Measurements from ENCODE around the gene SLC2A6.
A peak's percentile ranks its signal among the peaks of the same experiment; 100 is the strongest.

SLC2A6 gene, protein sequence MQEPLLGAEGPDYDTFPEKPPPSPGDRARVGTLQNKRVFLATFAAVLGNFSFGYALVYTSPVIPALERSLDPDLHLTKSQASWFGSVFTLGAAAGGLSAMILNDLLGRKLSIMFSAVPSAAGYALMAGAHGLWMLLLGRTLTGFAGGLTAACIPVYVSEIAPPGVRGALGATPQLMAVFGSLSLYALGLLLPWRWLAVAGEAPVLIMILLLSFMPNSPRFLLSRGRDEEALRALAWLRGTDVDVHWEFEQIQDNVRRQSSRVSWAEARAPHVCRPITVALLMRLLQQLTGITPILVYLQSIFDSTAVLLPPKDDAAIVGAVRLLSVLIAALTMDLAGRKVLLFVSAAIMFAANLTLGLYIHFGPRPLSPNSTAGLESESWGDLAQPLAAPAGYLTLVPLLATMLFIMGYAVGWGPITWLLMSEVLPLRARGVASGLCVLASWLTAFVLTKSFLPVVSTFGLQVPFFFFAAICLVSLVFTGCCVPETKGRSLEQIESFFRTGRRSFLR

GRCh38 chr9:133478851-133479711, at the start of gene SLC2A6:
Gene SLC2A6, minus strand, starts transcription at chr9:133479099. Its CDS starts 40 bp downstream, at chr9:133479059.
- peaks cover 7% of the 10 kb centered on the region for H3K36me3 Mint-ChIP-seq (ENCODE audit: low read depth)
- DNase-seq, result peak; percentile 88
- peak within 1 kb of the TSS; percentile 59 for H3K27ac Mint-ChIP-seq
- no peaks in the 10 kb centered on the region for H3K9me3 Mint-ChIP-seq
- H3K4me1 Mint-ChIP-seq (ENCODE audit: low read depth), result peaks cover 9% of the 10 kb centered on the region
- peak within 1 kb of the TSS; percentile 77 for H3K4me3 Mint-ChIP-seq
- no peaks in the 10 kb centered on the region for H3K27me3 Mint-ChIP-seq

GRCh38 chr9:133528001-133528875, 49.3 kb upstream of the SLC2A6 start:
- no peaks in the 10 kb centered on the region for H3K36me3 Mint-ChIP-seq (ENCODE audit: low read depth)
- H3K4me1 Mint-ChIP-seq (ENCODE audit: low read depth), result peaks cover 10% of the 10 kb centered on the region
- no peak for DNase-seq
- H3K27me3 Mint-ChIP-seq, result peaks cover 9% of the 10 kb centered on the region
- no peak overlapping the region for H3K27ac Mint-ChIP-seq
- no peak overlapping the region for H3K4me3 Mint-ChIP-seq
- no peaks in the 10 kb centered on the region for H3K9me3 Mint-ChIP-seq

DNA sequence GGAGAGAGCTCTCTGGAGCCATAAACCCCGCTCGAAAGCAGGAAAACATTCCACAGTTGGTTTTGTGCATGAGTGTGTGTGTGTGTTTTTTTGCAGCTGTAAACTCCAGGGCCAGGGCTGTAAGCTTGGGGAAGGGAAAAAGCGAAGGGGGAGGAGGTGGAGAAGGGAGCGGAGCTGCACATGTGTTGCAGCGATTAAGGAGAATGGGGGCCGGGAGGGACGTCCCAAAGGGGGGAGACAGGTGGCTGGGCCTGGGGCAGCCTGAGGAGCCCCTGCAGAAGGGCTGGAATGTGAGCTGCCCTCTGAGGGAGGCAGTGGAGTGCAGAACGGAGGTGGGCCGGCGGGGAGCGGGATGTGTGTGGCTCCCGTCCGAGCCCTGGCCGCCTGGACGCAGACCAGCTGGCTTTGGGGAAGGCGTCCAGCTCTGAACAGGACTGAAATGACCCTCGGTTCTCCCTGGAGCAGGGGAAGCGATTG, 48.6 kb upstream of the SLC2A6 start:
- peaks cover 4% of the 10 kb centered on the region for H3K4me1 Mint-ChIP-seq (ENCODE audit: low read depth)
- no peak overlapping the region for H3K27ac Mint-ChIP-seq
- no peak overlapping the region for H3K4me3 Mint-ChIP-seq
- no peaks in the 10 kb centered on the region for H3K36me3 Mint-ChIP-seq (ENCODE audit: low read depth)
- no peak for DNase-seq
- peaks cover 2% of the 10 kb centered on the region for H3K27me3 Mint-ChIP-seq
- H3K9me3 Mint-ChIP-seq, result no peaks in the 10 kb centered on the region

DNA sequence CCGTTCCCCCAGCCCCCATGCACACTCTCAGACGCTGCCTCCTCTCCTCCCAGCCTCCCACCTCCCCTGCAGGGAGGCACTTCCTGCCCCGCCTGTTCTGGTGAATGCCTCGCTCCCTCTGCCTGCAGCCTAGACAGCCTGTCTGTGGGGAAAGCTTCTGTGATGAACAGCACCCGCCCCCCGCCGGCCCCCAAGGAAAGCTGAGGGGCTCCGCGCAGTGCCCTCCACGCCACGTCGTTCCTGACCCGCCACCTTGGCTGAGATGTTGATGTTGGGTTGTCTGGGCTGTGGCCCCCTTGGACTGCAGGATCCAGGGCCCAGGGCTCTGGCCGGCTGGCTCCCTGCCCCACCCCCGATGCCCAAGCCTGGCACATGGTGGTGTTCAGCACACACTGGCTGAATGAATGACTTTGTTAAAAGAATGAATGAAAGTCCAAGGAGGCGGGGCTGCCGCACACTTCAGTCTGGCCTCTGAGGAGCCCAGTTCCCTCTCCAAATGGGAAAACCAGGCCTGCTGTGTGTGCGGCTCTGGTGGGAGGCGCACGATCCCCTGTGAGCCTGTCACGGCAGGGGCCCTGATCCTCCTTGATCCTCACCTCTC, 47.9 kb upstream of the SLC2A6 start:
- peaks cover 2% of the 10 kb centered on the region for H3K27me3 Mint-ChIP-seq
- H3K9me3 Mint-ChIP-seq, result no peaks in the 10 kb centered on the region
- H3K4me1 Mint-ChIP-seq (ENCODE audit: low read depth), result peaks cover 4% of the 10 kb centered on the region
- no peak for DNase-seq
- no peaks in the 10 kb centered on the region for H3K36me3 Mint-ChIP-seq (ENCODE audit: low read depth)
- H3K27ac Mint-ChIP-seq, result no peak overlapping the region
- H3K4me3 Mint-ChIP-seq, result no peak overlapping the region

DNA sequence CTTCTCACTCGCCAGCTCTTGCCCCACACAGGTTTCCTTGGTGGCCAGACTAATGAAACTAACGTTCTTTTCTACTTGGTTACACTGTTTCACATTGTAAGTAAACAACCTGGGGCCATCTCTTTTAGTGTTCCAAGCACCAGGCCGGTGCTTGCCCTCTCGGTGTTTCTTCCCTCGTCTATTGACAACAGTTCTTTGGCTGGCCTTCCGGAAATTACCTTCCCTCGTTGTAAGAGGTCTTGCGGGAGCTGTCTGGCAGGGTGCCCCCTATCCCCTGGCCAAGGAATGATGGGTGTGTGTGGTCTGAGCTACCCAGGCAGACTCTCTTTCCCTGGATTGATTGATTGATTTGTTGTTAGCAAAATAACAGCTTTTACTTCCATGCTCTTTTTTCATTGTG, 46.8 kb upstream of the SLC2A6 start:
- no peak for DNase-seq
- no peak overlapping the region for H3K27ac Mint-ChIP-seq
- H3K36me3 Mint-ChIP-seq (ENCODE audit: low read depth), result no peaks in the 10 kb centered on the region
- H3K27me3 Mint-ChIP-seq, result peaks cover 2% of the 10 kb centered on the region
- peaks cover 4% of the 10 kb centered on the region for H3K4me1 Mint-ChIP-seq (ENCODE audit: low read depth)
- H3K9me3 Mint-ChIP-seq, result no peaks in the 10 kb centered on the region
- no peak overlapping the region for H3K4me3 Mint-ChIP-seq

DNA sequence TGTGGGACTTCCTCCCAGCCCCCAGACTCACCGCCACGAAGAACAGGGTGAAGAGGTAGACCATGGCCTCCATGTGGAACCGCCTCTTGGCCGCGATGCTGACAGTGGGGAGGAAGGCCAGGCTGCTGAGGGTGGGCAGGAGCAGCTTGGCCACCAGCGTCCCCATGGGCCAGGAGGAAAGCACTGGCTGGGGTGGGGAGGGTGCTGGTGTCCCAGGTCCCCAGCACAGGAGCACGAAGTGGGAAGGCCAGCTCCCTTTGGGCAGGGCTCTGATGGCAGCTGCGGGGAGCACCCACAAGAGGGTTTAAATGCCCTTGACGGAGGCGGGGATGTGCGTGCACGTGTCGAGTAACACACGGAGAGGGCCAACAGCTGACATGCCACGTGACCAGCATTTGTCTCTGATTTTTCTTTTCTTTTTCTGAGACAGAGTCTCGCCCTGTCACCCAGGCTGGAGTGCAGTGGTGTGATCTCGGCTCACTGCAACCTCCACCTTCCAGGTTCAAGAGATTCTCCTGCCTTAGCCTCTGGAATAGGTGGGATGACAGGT, 45.9 kb upstream of the SLC2A6 start, which contains the start of gene MYMK:
TSS of gene MYMK (minus strand) at position 281 of the 550 bp plus-strand sequence. CDS start at position 166, 115 bp downstream.
- Mint-ChIP-seq H3K36me3 (ENCODE audit: low read depth) (no peaks in the 10 kb centered on the region), H3K4me3 (no peak within 1 kb of the TSS), H3K9me3 (no peaks in the 10 kb centered on the region), H3K27me3 (peaks cover 2% of the 10 kb centered on the region), H3K4me1 (ENCODE audit: low read depth) (peaks cover 4% of the 10 kb centered on the region), H3K27ac (no peak within 1 kb of the TSS)
- no peak for DNase-seq

DNA sequence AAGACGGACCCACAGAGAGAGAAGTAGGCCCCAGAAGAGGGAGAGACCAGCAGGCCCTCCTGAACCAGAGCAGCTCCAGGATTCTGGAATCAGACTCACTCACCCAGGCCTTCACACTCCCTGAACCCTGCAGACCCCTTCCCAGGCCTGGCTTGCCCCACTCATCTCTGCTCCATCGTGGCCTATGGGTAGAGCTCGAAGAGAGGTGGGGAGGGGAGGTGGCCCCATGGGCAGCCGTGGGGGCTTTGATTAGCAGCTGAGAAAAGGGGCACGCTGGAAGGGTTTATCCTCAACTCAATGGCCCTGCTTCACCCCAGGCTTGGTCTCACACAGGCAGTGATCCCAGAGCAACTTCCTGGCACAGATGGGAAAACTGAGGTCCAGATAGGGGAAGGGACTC, 45.2 kb upstream of the SLC2A6 start:
- no peaks in the 10 kb centered on the region for H3K9me3 Mint-ChIP-seq
- no peaks in the 10 kb centered on the region for H3K36me3 Mint-ChIP-seq (ENCODE audit: low read depth)
- H3K27me3 Mint-ChIP-seq, result peaks cover 2% of the 10 kb centered on the region
- no peak overlapping the region for H3K27ac Mint-ChIP-seq
- peaks cover 4% of the 10 kb centered on the region for H3K4me1 Mint-ChIP-seq (ENCODE audit: low read depth)
- no peak for DNase-seq
- no peak overlapping the region for H3K4me3 Mint-ChIP-seq

DNA sequence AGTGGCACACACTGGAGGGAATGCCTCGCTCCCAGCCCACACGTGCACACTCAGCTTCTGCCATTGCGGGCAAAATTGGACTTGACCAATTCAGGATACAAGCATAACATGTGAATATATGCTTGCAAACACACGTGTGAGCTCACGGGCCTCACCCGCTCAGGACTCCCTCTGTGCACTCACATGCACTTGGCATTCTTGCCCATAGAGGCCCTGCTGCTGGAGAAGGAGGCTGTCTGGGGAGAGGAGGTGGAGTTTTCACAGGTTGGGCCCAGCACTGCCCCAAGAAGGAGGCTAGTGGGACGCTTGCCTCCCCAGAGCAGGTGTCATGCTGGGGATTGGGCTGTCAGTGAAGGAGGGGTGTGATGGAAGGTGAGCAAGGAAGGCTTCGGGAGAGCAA, 44.2 kb upstream of the SLC2A6 start:
- Mint-ChIP-seq H3K36me3 (ENCODE audit: low read depth) (no peaks in the 10 kb centered on the region), H3K4me1 (ENCODE audit: low read depth) (peaks cover 4% of the 10 kb centered on the region), H3K9me3 (no peaks in the 10 kb centered on the region), H3K4me3 (no peak overlapping the region), H3K27ac (no peak overlapping the region), H3K27me3 (peaks cover under 1% of the 10 kb centered on the region)
- no peak for DNase-seq

GRCh38 chr9:133522073-133522910, 43.4 kb upstream of the SLC2A6 start:
- H3K27ac Mint-ChIP-seq, result no peak overlapping the region
- H3K4me1 Mint-ChIP-seq (ENCODE audit: low read depth), result peaks cover 4% of the 10 kb centered on the region
- no peaks in the 10 kb centered on the region for H3K9me3 Mint-ChIP-seq
- no peaks in the 10 kb centered on the region for H3K36me3 Mint-ChIP-seq (ENCODE audit: low read depth)
- DNase-seq, result no peak
- no peak overlapping the region for H3K4me3 Mint-ChIP-seq
- no peaks in the 10 kb centered on the region for H3K27me3 Mint-ChIP-seq

DNA sequence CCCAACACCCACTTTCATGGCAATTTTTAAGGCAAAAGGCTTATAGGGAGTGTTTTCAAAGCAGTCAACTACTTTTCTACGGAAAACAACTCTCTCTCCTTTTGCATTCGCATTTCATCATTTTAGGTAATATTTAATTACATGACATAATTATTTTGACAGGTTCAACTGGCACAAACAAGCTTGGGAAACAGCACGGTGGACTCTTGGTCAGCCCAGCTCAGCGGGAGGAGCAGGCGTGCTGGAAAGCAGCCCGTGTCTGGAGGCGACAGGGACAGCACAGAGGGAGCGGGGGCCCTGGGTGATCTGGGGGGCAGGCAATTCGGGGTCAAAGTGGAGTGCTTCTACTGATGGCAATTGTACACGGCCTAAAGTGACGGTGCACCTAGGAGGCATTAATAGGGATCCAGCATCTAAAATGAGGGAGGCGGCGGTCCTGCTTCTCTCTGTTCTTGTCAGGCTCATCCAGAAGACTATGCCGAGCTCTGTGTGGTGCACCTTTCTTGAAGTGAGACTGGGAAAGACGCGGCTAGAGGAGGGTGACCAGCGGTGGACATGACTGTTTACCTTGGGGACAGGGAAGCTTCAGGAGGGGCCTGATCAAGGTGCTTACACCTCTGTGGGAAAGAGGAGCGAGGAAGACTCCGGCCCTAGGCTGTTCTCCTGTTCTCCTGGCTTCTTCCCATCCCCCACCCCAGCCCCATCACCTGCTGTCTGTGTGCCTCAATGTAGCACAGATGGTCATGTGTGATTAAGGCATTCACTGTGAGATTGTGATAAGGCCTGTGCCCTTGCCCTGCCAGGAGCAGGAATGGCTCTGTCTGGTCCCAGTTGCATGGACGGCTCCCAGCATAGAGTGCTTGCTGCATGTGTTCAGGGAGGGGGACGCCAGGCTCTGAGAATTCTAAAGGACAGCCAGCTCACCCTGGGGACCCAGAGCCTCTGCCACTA, 42.5 kb upstream of the SLC2A6 start:
- no peaks in the 10 kb centered on the region for H3K36me3 Mint-ChIP-seq (ENCODE audit: low read depth)
- no peak overlapping the region for H3K27ac Mint-ChIP-seq
- no peaks in the 10 kb centered on the region for H3K27me3 Mint-ChIP-seq
- H3K9me3 Mint-ChIP-seq, result no peaks in the 10 kb centered on the region
- H3K4me3 Mint-ChIP-seq, result no peak overlapping the region
- H3K4me1 Mint-ChIP-seq (ENCODE audit: low read depth), result no peaks in the 10 kb centered on the region
- DNase-seq, result no peak

GRCh38 chr9:133520121-133520835, 41.4 kb upstream of the SLC2A6 start:
- Mint-ChIP-seq H3K36me3 (ENCODE audit: low read depth) (no peaks in the 10 kb centered on the region), H3K4me3 (no peak overlapping the region), H3K27me3 (no peaks in the 10 kb centered on the region), H3K27ac (no peak overlapping the region), H3K9me3 (no peaks in the 10 kb centered on the region), H3K4me1 (ENCODE audit: low read depth) (no peaks in the 10 kb centered on the region)
- DNase-seq, result no peak

Measured in activated T-cell treated with anti-CD3 and anti-CD28 coated beads, Interleukin-2, amount 50 U/mL, for 24 hours (primary cell).